ENCODE results near the gene MEGF8.

The MEGF8 gene

GRCh38 chr19:42279902-42280814, 45.3 kb upstream of the MEGF8 start:
- DNase-seq (ENCODE audit: low spot score) = peak; percentile 95
- TF ChIP-seq CTCF (IDR thresholded peaks at IDR 0.05; ENCODE audit: extremely low read depth, missing control alignments) = peak; percentile 98

DNA sequence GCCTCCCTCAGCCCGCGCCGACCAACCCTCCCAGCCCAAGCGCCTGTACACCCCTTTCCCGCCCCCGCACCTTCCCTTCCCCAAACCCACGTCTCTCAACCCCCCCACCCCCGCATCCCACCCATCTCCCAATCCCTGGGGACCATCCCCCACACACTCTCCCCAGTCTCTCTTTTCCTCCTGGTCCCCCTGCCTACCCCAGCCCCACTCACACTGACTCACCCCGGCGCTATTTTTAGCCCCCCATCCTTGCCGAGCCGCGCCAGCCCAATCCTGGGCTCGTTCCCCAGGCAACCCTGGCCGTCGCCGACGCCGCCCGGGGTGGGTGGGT, 44.7 kb upstream of the MEGF8 start:
- TF ChIP-seq CTCF (IDR thresholded peaks at IDR 0.05; ENCODE audit: extremely low read depth, missing control alignments) = no peak
- no peak for DNase-seq (ENCODE audit: low spot score)

- DNase-seq (ENCODE audit: low spot score) = no peak
- TF ChIP-seq CTCF (IDR thresholded peaks at IDR 0.05; ENCODE audit: extremely low read depth, missing control alignments) = no peak
Observed at GRCh38 chr19:42281146-42281826, 44.1 kb upstream of the MEGF8 start.

- no peak for DNase-seq (ENCODE audit: low spot score)
- no peak for TF ChIP-seq CTCF (IDR thresholded peaks at IDR 0.05; ENCODE audit: extremely low read depth, missing control alignments)
Observed at GRCh38 chr19:42281827-42282762, 43.3 kb upstream of the MEGF8 start.

GRCh38 chr19:42282819-42283187, 42.6 kb upstream of the MEGF8 start:
- TF ChIP-seq CTCF (IDR thresholded peaks at IDR 0.05; ENCODE audit: extremely low read depth, missing control alignments) = no peak
- no peak for DNase-seq (ENCODE audit: low spot score)

DNA sequence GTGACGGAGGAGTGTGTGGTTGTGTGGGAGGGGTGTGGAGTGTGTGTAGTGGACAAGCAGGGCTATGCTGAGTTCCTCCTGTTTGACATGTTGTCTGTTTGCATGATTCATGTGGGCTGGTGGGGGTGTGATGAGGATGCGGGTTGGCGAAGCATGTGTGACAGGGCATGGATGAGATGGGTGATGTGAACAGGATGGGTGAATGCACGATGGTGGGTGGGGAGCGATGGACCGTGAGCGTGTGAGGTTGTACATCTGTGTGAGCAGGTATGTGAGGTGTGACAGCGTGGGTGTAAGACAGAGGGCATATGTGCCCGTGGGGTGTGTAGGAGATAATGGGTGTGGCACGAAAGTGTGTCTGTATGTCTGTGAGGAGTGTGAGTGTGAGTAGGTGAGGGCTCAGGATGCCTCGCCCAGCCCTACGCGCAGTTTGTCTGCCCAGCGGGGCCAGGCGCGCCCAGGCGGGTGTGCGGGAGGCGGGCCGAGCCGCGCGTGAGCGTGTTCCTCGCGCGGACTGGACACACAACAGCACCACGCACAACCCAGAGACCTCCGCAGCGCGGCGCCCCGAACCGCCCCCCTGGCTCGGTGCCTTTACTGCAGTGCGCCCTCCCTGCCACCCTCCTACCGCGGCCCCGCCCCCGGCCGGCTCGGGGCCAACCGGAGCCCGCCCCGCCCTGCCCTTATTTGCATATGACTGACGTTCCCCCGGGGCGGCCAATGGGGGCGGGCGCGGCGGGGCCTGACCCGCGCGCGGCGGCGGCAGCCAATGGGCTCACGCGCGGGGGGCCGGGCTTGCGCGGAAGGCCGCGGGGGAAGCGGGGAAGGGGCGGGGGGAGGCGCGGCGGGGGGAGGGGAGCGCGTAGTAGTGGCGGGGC, 42.0 kb upstream of the MEGF8 start:
- no peak for TF ChIP-seq CTCF (IDR thresholded peaks at IDR 0.05; ENCODE audit: extremely low read depth, missing control alignments)
- peak; percentile 99 for DNase-seq (ENCODE audit: low spot score)

All from GM20000 (cell line).